Endothelial cell of umbilical vein (primary cell): Measurements from ENCODE around the gene SEC24C. TPM values are rescaled to one million over a fixed set of nuclear protein-coding genes. Genes with fewer than 3 reads are reported as not detected.
"Not testable (repeated sequence)": the region's sequence is repeated elsewhere in the genome, so short reads cannot be mapped to it uniquely, and the experiment has no call there.

ENCODE experiments used
- BruUV-seq: library from RNA; stranded (reverse); fragments of 400-500 nt; replicated peaks from 2 replicates; lab custom pipeline; 2021; lab: Mats Ljungman, UMichigan
- CTCF ChIA-PET: fragments of 300-600, 350-600 bp; sonication (Branson Sonifier 250); formaldehyde crosslinking; loops from one replicate; lab custom pipeline; 2021; ENCODE audit warnings: antibody characterized with exemption, inconsistent platforms; lab: Charles Lee
- POLR2A ChIA-PET: fragments of 300-600, 350-600 bp; sonication (Branson Sonifier 250); formaldehyde crosslinking; loops from one replicate; lab custom pipeline; 2021; ENCODE audit warnings: antibody characterized with exemption, inconsistent platforms; lab: Charles Lee
- DNase-seq: peaks from one replicate; pipeline ENCODE4 v3.0.0-alpha.2; 2011; ENCODE audit warnings: low read depth, low spot score
- FAIRE-seq: peaks from 2 replicates; lab custom pipeline; 2011; peaks lifted over from hg19 to GRCh38; lab: Jason Lieb, UNC
- H2AFZ ChIP-seq: 2 replicates; pipeline ENCODE4 v1.6.0; 2012; ENCODE audit warnings: low read depth, low read length, control low read depth, inconsistent platforms
- H3K27ac ChIP-seq: 2 replicates; pipeline ENCODE4 v1.5.1; 2011; ENCODE audit warnings: low read depth, mild to moderate bottlenecking, control low read depth, low read length, moderate library complexity; ENCODE audit not compliant: insufficient read depth
- H3K27me3 ChIP-seq, 2 experiments: 2 replicates each; pipeline versions ENCODE4 v1.6.0 to v1.6.1; 2011; ENCODE audit warnings: low read length in 2 of 2, mixed read lengths in 1 of 2; ENCODE audit not compliant: control insufficient read depth in 2 of 2, insufficient read depth in 2 of 2
- H3K36me3 ChIP-seq, 2 experiments: 2 replicates in 1 of 2; 3 replicates in 1 of 2; pipeline ENCODE4 v1.5.1; 2011; ENCODE audit warnings: low read length in 2 of 2, mild to moderate bottlenecking in 1 of 2, moderate library complexity in 1 of 2; ENCODE audit not compliant: control insufficient read depth in 2 of 2, insufficient read depth in 2 of 2; ENCODE audit errors: extremely low read depth in 1 of 2
- H3K4me1 ChIP-seq: 3 replicates; pipeline ENCODE4 v1.5.1; 2011; ENCODE audit warnings: mild to moderate bottlenecking, low read length; ENCODE audit not compliant: control insufficient read depth, insufficient read depth; ENCODE audit errors: extremely low read depth
- H3K4me2 ChIP-seq: 2 replicates; pipeline ENCODE4 v1.6.1; 2011; ENCODE audit warnings: low read length, control low read depth, mixed read lengths; ENCODE audit not compliant: insufficient read depth
- H3K4me3 ChIP-seq, 3 experiments: fragments of 200-600 bp in 1 of 3; sonication (generic), shearing (Covaris generic) in 1 of 3; replicated peaks in 1 of 3; 2 replicates each; pipeline ENCODE4 v1.5.1; 2011 to 2016; ENCODE audit warnings: control low read depth in 3 of 3, low read length in 3 of 3, mild to moderate bottlenecking in 2 of 3, inconsistent platforms in 1 of 3, low read depth in 1 of 3, moderate library complexity in 1 of 3; ENCODE audit not compliant: insufficient read depth in 1 of 3
- H3K79me2 ChIP-seq: 2 replicates; pipeline ENCODE4 v1.6.0; 2012; ENCODE audit warnings: low read length, inconsistent platforms; ENCODE audit not compliant: control insufficient read depth, insufficient read depth
- H3K9ac ChIP-seq: replicated peaks from 2 replicates; pipeline ENCODE3; 2011; ENCODE audit warnings: low read length, control low read depth; ENCODE audit not compliant: insufficient read depth; ENCODE audit errors: extremely low read depth
- H3K9me1 ChIP-seq: replicated peaks from 3 replicates; pipeline ENCODE4 v1.6.0; 2011; ENCODE audit warnings: mild to moderate bottlenecking, low read length; ENCODE audit not compliant: control insufficient read depth, insufficient read depth; ENCODE audit errors: extremely low read depth
- H3K9me3 ChIP-seq: replicated peaks from 2 replicates; pipeline ENCODE4 v1.5.1; 2012; ENCODE audit warnings: low read length, inconsistent platforms; ENCODE audit not compliant: control insufficient read depth, insufficient read depth
- H4K20me1 ChIP-seq: replicated peaks from 2 replicates; pipeline ENCODE3; 2011; ENCODE audit warnings: mild to moderate bottlenecking, low read length; ENCODE audit not compliant: control insufficient read depth, insufficient read depth; ENCODE audit errors: extremely low read depth
- CTCF ChIP-seq, 2 donors: IDR thresholded peaks; 1 replicate in 1 of 2; 2 replicates in 1 of 2; pipeline ENCODE4 v1.5.1; 2011; ENCODE audit warnings: low read length in 2 of 2, mild to moderate bottlenecking in 2 of 2, moderate library complexity in 2 of 2, control low read depth in 1 of 2, inconsistent platforms in 1 of 2, low read depth in 1 of 2; ENCODE audit not compliant: insufficient read depth in 1 of 2; ENCODE audit errors: extremely low read depth in 1 of 2
- EZH2 ChIP-seq: IDR thresholded peaks from 2 replicates; pipeline ENCODE4 v1.6.1; 2012; ENCODE audit warnings: borderline replicate concordance, low read depth, mild to moderate bottlenecking, moderate library complexity, low read length, inconsistent platforms; ENCODE audit not compliant: severe bottlenecking
- FOS ChIP-seq: IDR thresholded peaks from 2 replicates; pipeline ENCODE4 v1.6.1; 2011; ENCODE audit warnings: mild to moderate bottlenecking, low read length, moderate library complexity, borderline replicate concordance; ENCODE audit not compliant: insufficient read depth
- GATA2 ChIP-seq: IDR thresholded peaks from 2 replicates; pipeline ENCODE4 v1.7.0; 2011; ENCODE audit warnings: low read depth, mild to moderate bottlenecking, moderate library complexity, mixed read lengths, low read length; ENCODE audit not compliant: insufficient read length, insufficient read depth
- JUN ChIP-seq: IDR thresholded peaks from 2 replicates; pipeline ENCODE4 v1.6.1; 2011; ENCODE audit warnings: borderline replicate concordance, low read depth; ENCODE audit not compliant: insufficient read length, insufficient read depth
- MAX ChIP-seq: IDR thresholded peaks from 2 replicates; pipeline ENCODE4 v1.6.1; 2011; ENCODE audit not compliant: insufficient read depth, insufficient read length
- MYC ChIP-seq: IDR thresholded peaks from one replicate; pipeline ENCODE4 v1.6.1; 2011; ENCODE audit warnings: mild to moderate bottlenecking, low read depth, low read length
- POLR2A ChIP-seq: IDR thresholded peaks from 2 replicates; pipeline ENCODE4 v1.6.1; 2012; ENCODE audit warnings: low read depth, mild to moderate bottlenecking, control low read depth, low read length
- POLR2AphosphoS5 ChIP-seq: IDR thresholded peaks from 2 replicates; pipeline ENCODE4 v1.6.1; 2012; ENCODE audit warnings: low read depth, mild to moderate bottlenecking, control low read depth, low read length, moderate library complexity; ENCODE audit not compliant: insufficient read depth
- dilution Hi-C: fragments of 300-500 bp; cut with MboI; formaldehyde crosslinking; loops from one replicate; pipeline ENCODE4 v1.15.0; 2019; ENCODE audit warnings: low sequenced_read_pairs; ENCODE audit not compliant: extremely low pct_ligation_motif_present
- intact Hi-C: fragments of 100-400 bp; cut with micrococcal nuclease; formaldehyde crosslinking; loops from one replicate; pipeline ENCODE4 v1.10.0; 2022
- polyA plus RNA-seq, 4 experiments: library from polyadenylated mRNA; depleted of rRNA in 3 of 4; stranded (reverse) in 3 of 4; unstranded in 1 of 4; fragments of >200 nt; gene quantifications; 2 replicates each; pipeline versions ENCODE4 v1.2.1 to v1.2.3, GENCODE V29; 2011 to 2012; ENCODE audit warnings: missing spikeins in 1 of 4
- total RNA-seq: library from RNA; stranded (reverse); gene quantifications from 2 replicates; pipeline ENCODE4 v1.2.3, GENCODE V29; 2021

The SEC24C gene
- total and polyA plus RNA-seq, 2 donors (not counting 3 experiments of a cell fraction or from before 2014, with no cell fraction given) = 95.5 to 108 TPM

GRCh38 chr10:73793456-73793855 is 49.3 kb downstream of the SEC24C start:
- no peak for FAIRE-seq

GRCh38 chr10:73795491-73795890 is 51.3 kb downstream of the SEC24C start:
- POLR2A ChIA-PET, FAIRE-seq: not testable (repeated sequence)
- peaks cover 31 to 84% of the 10 kb centered on the region in 2 experiments for H3K36me3 ChIP-seq

More at GRCh38 chr10:73793456-73793855, 49.3 kb downstream of the SEC24C start:
- no peaks in the 10 kb centered on the region for H3K9me3 ChIP-seq
- no peak overlapping the region for H3K27ac ChIP-seq
- no peaks in the 10 kb centered on the region for H4K20me1 ChIP-seq
- no peak overlapping the region for H3K4me2 ChIP-seq
- dilution Hi-C loops = no loop called here
- no TSS peak for BruUV-seq
- H2AFZ ChIP-seq = no peak overlapping the region
- intact Hi-C loops = no loop called here
- H3K36me3 ChIP-seq = peaks cover 28 to 84% of the 10 kb centered on the region in 2 experiments
- no peaks in the 10 kb centered on the region for H3K27me3 ChIP-seq
- no peaks in the 10 kb centered on the region for H3K9me1 ChIP-seq
- ChIA-PET POLR2A (no interaction called here), CTCF (no interaction called here)
- DNase-seq = no peak
- peaks cover 2% of the 10 kb centered on the region for H3K79me2 ChIP-seq
- H3K4me3 ChIP-seq = no peak overlapping the region
- no peak overlapping the region for H3K9ac ChIP-seq
- TF ChIP-seq GATA2 (no peak), EZH2 (no peak), POLR2AphosphoS5 (no peak), POLR2A (no peak), FOS (no peak), MYC (no peak), MAX (no peak), JUN (no peak), CTCF (IDR thresholded peaks at IDR 0.05; ENCODE audit: extremely low read depth in 1 of 2, insufficient read depth in 1 of 2, low read depth in 1 of 2, low read length in 2 of 2) (no peak)
- H3K4me1 ChIP-seq = no peaks in the 10 kb centered on the region

GRCh38 chr10:73796035-73796434 is 51.9 kb downstream of the SEC24C start:
- CTCF ChIA-PET, POLR2A ChIA-PET: not testable (repeated sequence)
- peaks cover 29 to 80% of the 10 kb centered on the region in 2 experiments for H3K36me3 ChIP-seq

More at GRCh38 chr10:73795491-73795890, 51.3 kb downstream of the SEC24C start:
- BruUV-seq, CTCF ChIA-PET, H3K9me3 ChIP-seq, H3K79me2 ChIP-seq, intact Hi-C loops, H3K27me3 ChIP-seq, DNase-seq, H3K4me1 ChIP-seq, H3K9me1 ChIP-seq, H3K27ac ChIP-seq, H3K4me3 ChIP-seq, H2AFZ ChIP-seq, dilution Hi-C loops, H3K9ac ChIP-seq, H4K20me1 ChIP-seq, H3K4me2 ChIP-seq: not testable (repeated sequence)

More at GRCh38 chr10:73796035-73796434, 51.9 kb downstream of the SEC24C start:
- H3K4me3 ChIP-seq, H3K4me2 ChIP-seq, FAIRE-seq, H2AFZ ChIP-seq, H3K9me3 ChIP-seq, DNase-seq, intact Hi-C loops, H3K9ac ChIP-seq, H3K4me1 ChIP-seq, H3K9me1 ChIP-seq, H3K27me3 ChIP-seq, dilution Hi-C loops, H3K27ac ChIP-seq, BruUV-seq, H4K20me1 ChIP-seq, H3K79me2 ChIP-seq: not testable (repeated sequence)
